CD14-positive monocyte (primary cell): ENCODE data around the gene LEMD1. TPM values are rescaled to one million over a fixed set of nuclear protein-coding genes. Genes with fewer than 3 reads are reported as not detected.

Experiments used
- DNase-seq, 3 donors: peaks; one replicate each; pipeline ENCODE4 v3.0.0-alpha.2; 2011 to 2022
- H2AFZ ChIP-seq: 2 replicates; pipeline ENCODE4 v1.6.0; 2012; ENCODE audit warnings: mild to moderate bottlenecking, low read depth, low read length, inconsistent platforms; ENCODE audit not compliant: insufficient read depth, poor library complexity, severe bottlenecking
- H3K27ac ChIP-seq, 2 donors: 1 replicate in 1 of 2; 2 replicates in 1 of 2; pipeline ENCODE4 v1.5.1; 2012 to 2013; ENCODE audit warnings: low read length in 2 of 2, control low read depth in 1 of 2, inconsistent platforms in 1 of 2, low read depth in 1 of 2, mild to moderate bottlenecking in 1 of 2
- H3K27me3 ChIP-seq, 2 donors: one replicate each; pipeline versions ENCODE4 v1.6.0 to v1.6.1; 2011 to 2013; ENCODE audit warnings: low read length in 2 of 2; ENCODE audit not compliant: control insufficient read depth in 2 of 2, insufficient read depth in 2 of 2
- H3K36me3 ChIP-seq, 2 donors: replicated peaks in 1 of 2; 1 replicate in 1 of 2; 2 replicates in 1 of 2; pipeline versions ENCODE4 v1.5.1 to v1.6.1; 2012 to 2013; ENCODE audit warnings: low read length in 2 of 2, control low read depth in 1 of 2, inconsistent platforms in 1 of 2, mild to moderate bottlenecking in 1 of 2; ENCODE audit not compliant: insufficient read depth in 2 of 2, control insufficient read depth in 1 of 2
- H3K4me1 ChIP-seq, 2 donors: 1 replicate in 1 of 2; 2 replicates in 1 of 2; pipeline versions ENCODE4 v1.5.1 to v1.6.1; 2012 to 2013; ENCODE audit warnings: low read length in 2 of 2, control low read depth in 1 of 2, inconsistent platforms in 1 of 2, mild to moderate bottlenecking in 1 of 2, moderate library complexity in 1 of 2; ENCODE audit not compliant: insufficient read depth in 2 of 2, control insufficient read depth in 1 of 2
- H3K4me2 ChIP-seq: replicated peaks from 2 replicates; pipeline ENCODE3; 2012; ENCODE audit warnings: low read length, moderate library complexity, mild to moderate bottlenecking; ENCODE audit not compliant: poor library complexity, severe bottlenecking; ENCODE audit errors: extremely low read depth
- H3K4me3 ChIP-seq, 3 experiments: fragments of 200-600 bp in 1 of 3; sonication (generic) in 1 of 3; replicated peaks in 1 of 3; 1 replicate in 2 of 3; 2 replicates in 1 of 3; pipeline ENCODE4 v1.5.1; 2011 to 2013; ENCODE audit warnings: low read length in 3 of 3, mild to moderate bottlenecking in 3 of 3, control low read depth in 2 of 3, low read depth in 2 of 3, inconsistent platforms in 1 of 3, moderate library complexity in 1 of 3
- H3K79me2 ChIP-seq: 2 replicates; pipeline ENCODE4 v1.6.0; 2012; ENCODE audit warnings: mild to moderate bottlenecking, control low read depth, inconsistent platforms, low read length, moderate library complexity; ENCODE audit not compliant: insufficient read depth
- H3K9ac ChIP-seq: 2 replicates; pipeline ENCODE4 v1.6.0; 2017; ENCODE audit warnings: low read length, mild to moderate bottlenecking; ENCODE audit not compliant: insufficient read depth, poor library complexity, severe bottlenecking
- H3K9me3 ChIP-seq, 2 donors: replicated peaks in 1 of 2; 1 replicate in 1 of 2; 2 replicates in 1 of 2; pipeline versions ENCODE4 v1.5.1 to v1.6.1; 2012 to 2013; ENCODE audit warnings: low read length in 2 of 2, control low read depth in 1 of 2; ENCODE audit not compliant: control insufficient read depth in 1 of 2, insufficient read depth in 1 of 2
- H4K20me1 ChIP-seq: 2 replicates; pipeline ENCODE4 v1.6.0; 2012; ENCODE audit warnings: mild to moderate bottlenecking, low read length, control low read depth, moderate library complexity; ENCODE audit not compliant: insufficient read depth
- H3K27ac Mint-ChIP-seq, 7 donors: one replicate each; pipeline ENCODE4 v1.8.0; 2020; ENCODE audit warnings: mild to moderate bottlenecking in 7 of 7, mixed read lengths in 7 of 7, moderate library complexity in 6 of 7, inconsistent platforms in 2 of 7
- H3K27me3 Mint-ChIP-seq, 3 donors: one replicate each; pipeline ENCODE4 v1.8.0; 2021 to 2022; ENCODE audit warnings: low read depth in 3 of 3, mild to moderate bottlenecking in 3 of 3, mixed read lengths in 3 of 3, moderate library complexity in 3 of 3, inconsistent platforms in 1 of 3
- H3K36me3 Mint-ChIP-seq, 2 donors: one replicate each; pipeline ENCODE4 v1.8.0; 2020; ENCODE audit warnings: mixed read lengths in 2 of 2, inconsistent platforms in 1 of 2, mild to moderate bottlenecking in 1 of 2
- H3K4me1 Mint-ChIP-seq: one replicate; pipeline ENCODE4 v1.8.0; 2020; ENCODE audit warnings: mild to moderate bottlenecking, mixed read lengths
- H3K4me3 Mint-ChIP-seq, 2 donors: one replicate each; pipeline ENCODE4 v1.8.0; 2020; ENCODE audit warnings: mild to moderate bottlenecking in 2 of 2, mixed read lengths in 2 of 2, moderate library complexity in 1 of 2
- H3K9me3 Mint-ChIP-seq, 7 donors: one replicate each; pipeline ENCODE4 v1.8.0; 2020 to 2022; ENCODE audit warnings: mixed read lengths in 7 of 7, mild to moderate bottlenecking in 6 of 7, moderate library complexity in 6 of 7, inconsistent platforms in 2 of 7
- CTCF ChIP-seq: fragments of 200-600 bp; IDR thresholded peaks from one replicate; pipeline ENCODE4 v1.8.0; 2022; ENCODE audit warnings: antibody characterized with exemption, mild to moderate bottlenecking
- WGBS: methylation state at CpG from one replicate; pipeline ENCODE4 v1.1.5; 2013; ENCODE audit warnings: missing lambda C conversion rate; ENCODE audit not compliant: insufficient coverage; 5-methylcytosine and 5-hydroxymethylcytosine counted together
- intact Hi-C, 2 donors: fragments of 100-400 bp; cut with micrococcal nuclease; formaldehyde crosslinking; loops; one replicate each; pipeline versions ENCODE4 v1.15.0 to v1.15.1; 2023
- polyA plus RNA-seq, 3 donors: library from polyadenylated mRNA; depleted of rRNA in 1 of 3; unstranded in 2 of 3; stranded (reverse) in 1 of 3; fragments of 300-500 nt in 2 of 3; fragments of >200 nt in 1 of 3; fragmentation: Illumina TruSeq in 2 of 3; gene quantifications; 1 replicate in 2 of 3; 2 replicates in 1 of 3; pipeline ENCODE4 v1.2.3, GENCODE V29; 2012 to 2021

LEMD1 gene
- polyA plus RNA-seq, 3 donors, result not detected

GRCh38 chr1:205340676-205341075 lies 81.2 kb downstream of the LEMD1 start:
- Mint-ChIP-seq H3K36me3 (peaks cover 3 to 7% of the 10 kb centered on the region in 2 donors), H3K4me1 (peaks cover 9% of the 10 kb centered on the region), H3K9me3 (peaks cover 0 to 12% (median 5%) of the 10 kb centered on the region in 7 donors), H3K27ac (no peak overlapping the region), H3K4me3 (no peak overlapping the region), H3K27me3 (peaks cover 36 to 61% (median 47%) of the 10 kb centered on the region in 3 donors)
- Histone ChIP-seq H2AFZ (no peak overlapping the region), H3K9me3 (peaks cover 0 to 6% of the 10 kb centered on the region in 2 donors), H3K4me1 (peaks cover 7 to 12% of the 10 kb centered on the region in 2 donors), H3K36me3 (no peaks in the 10 kb centered on the region), H3K27ac (no peak overlapping the region), H3K9ac (no peak overlapping the region), H3K79me2 (no peaks in the 10 kb centered on the region), H3K4me3 (no peak overlapping the region), H3K27me3 (peaks cover 35 to 37% of the 10 kb centered on the region in 2 donors), H4K20me1 (no peaks in the 10 kb centered on the region), H3K4me2 (no peak overlapping the region)
- TF ChIP-seq CTCF, result no peak
- no CpG with 5 or more reads among the region's 1 CpG for WGBS
- intact Hi-C loops, result no loop called here
- DNase-seq, result no peak

- H3K27me3 Mint-ChIP-seq, result peaks cover 26 to 51% (median 37%) of the 10 kb centered on the region in 3 donors
- no peak overlapping the region for H3K4me3 ChIP-seq
- no peak for DNase-seq
- WGBS, result no CpG with 5 or more reads among the region's 4 CpGs
- H3K9me3 Mint-ChIP-seq, result peaks cover 0 to 12% (median 5%) of the 10 kb centered on the region in 7 donors
- H3K27ac Mint-ChIP-seq, result no peak overlapping the region
- H3K36me3 Mint-ChIP-seq, result peaks cover 3 to 7% of the 10 kb centered on the region in 2 donors
- TF ChIP-seq CTCF, result no peak
- H3K9ac ChIP-seq, result no peak overlapping the region
- H3K27ac ChIP-seq, result no peak overlapping the region
- H3K36me3 ChIP-seq, result no peaks in the 10 kb centered on the region
- H3K4me1 ChIP-seq, result peaks cover 7 to 12% of the 10 kb centered on the region in 2 donors
- peaks cover 26 to 28% of the 10 kb centered on the region in 2 donors for H3K27me3 ChIP-seq
- H2AFZ ChIP-seq, result no peak overlapping the region
- H3K4me1 Mint-ChIP-seq, result peaks cover 9% of the 10 kb centered on the region
- no peak overlapping the region for H3K4me3 Mint-ChIP-seq
- H3K9me3 ChIP-seq, result peaks cover 0 to 6% of the 10 kb centered on the region in 2 donors
- no peaks in the 10 kb centered on the region for H3K79me2 ChIP-seq
- no peaks in the 10 kb centered on the region for H4K20me1 ChIP-seq
- no peak overlapping the region for H3K4me2 ChIP-seq
- intact Hi-C loops, result loop anchor here in 1 of 2 donors (10.0 kb wide), 1 partner anchor 185 kb away; no protein-coding TSS in a partner anchor
These were observed 82.1 kb downstream of the LEMD1 start for GRCh38 chr1:205339717-205340116.
